Skeletal muscle tissue (tissue), 4 donors: ENCODE results near the gene ANKS1B. TPM values are rescaled to one million over a fixed set of nuclear protein-coding genes. Genes with fewer than 3 reads are reported as not detected.

Experiments
- H3K27ac ChIP-seq: one replicate; pipeline ENCODE4 v1.7.0; 2013; ENCODE audit warnings: mild to moderate bottlenecking, low read depth, low read length, inconsistent platforms
- H3K27me3 ChIP-seq, 3 donors: one replicate each; pipeline ENCODE4 v1.7.0; 2013; ENCODE audit warnings: low read length in 3 of 3; ENCODE audit not compliant: control insufficient read depth in 3 of 3, insufficient read depth in 3 of 3
- H3K36me3 ChIP-seq, 3 donors: one replicate each; pipeline ENCODE4 v1.7.0; 2013; ENCODE audit warnings: low read length in 3 of 3; ENCODE audit not compliant: control insufficient read depth in 3 of 3, insufficient read depth in 3 of 3
- H3K4me1 ChIP-seq, 3 donors: one replicate each; pipeline ENCODE4 v1.7.0; 2013; ENCODE audit warnings: low read length in 3 of 3, mild to moderate bottlenecking in 3 of 3; ENCODE audit not compliant: control insufficient read depth in 3 of 3, insufficient read depth in 3 of 3
- H3K4me3 ChIP-seq, 3 donors: one replicate each; pipeline ENCODE4 v1.7.0; 2013; ENCODE audit warnings: low read length in 3 of 3
- H3K9ac ChIP-seq, 3 donors: one replicate each; pipeline ENCODE4 v1.7.0; 2013; ENCODE audit warnings: low read length in 3 of 3, mild to moderate bottlenecking in 3 of 3, moderate library complexity in 2 of 3, low read depth in 1 of 3
- H3K9me3 ChIP-seq, 3 donors: one replicate each; pipeline ENCODE4 v1.7.0; 2013; ENCODE audit warnings: low read length in 3 of 3; ENCODE audit not compliant: control insufficient read depth in 3 of 3
- total RNA-seq: library from RNA; depleted of rRNA; stranded (reverse); fragments of >200 nt; gene quantifications from one replicate; pipeline ENCODE4 v1.2.3, GENCODE V29; 2014
- donor health status: Osteomylitis.

The ANKS1B gene
- total RNA-seq, 1 donor from 2014 or later, result 10.4 TPM

DNA sequence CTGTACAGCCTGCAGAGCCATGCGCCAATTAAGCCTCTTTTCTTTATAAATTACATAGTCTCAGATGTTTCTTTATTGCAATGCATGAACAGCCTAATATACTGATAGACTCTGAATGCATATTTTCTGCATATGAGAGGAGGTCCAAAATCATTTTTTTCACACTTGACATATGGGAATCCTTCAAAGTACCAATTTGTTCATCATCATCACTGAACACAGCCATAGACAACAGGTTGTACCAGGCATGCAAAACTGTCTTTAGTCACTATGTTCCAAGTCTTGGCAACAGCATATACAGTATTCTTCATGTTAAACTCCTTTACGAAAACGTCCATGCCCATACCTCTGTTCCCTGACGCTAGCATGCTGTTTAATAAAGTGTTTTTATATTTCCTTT, 807.9 kb downstream of the ANKS1B start:
- Histone ChIP-seq H3K36me3 (no peaks in the 10 kb centered on the region), H3K4me3 (no peak overlapping the region), H3K27ac (no peak overlapping the region), H3K27me3 (no peaks in the 10 kb centered on the region), H3K9me3 (no peaks in the 10 kb centered on the region), H3K9ac (no peak overlapping the region), H3K4me1 (no peaks in the 10 kb centered on the region)

DNA sequence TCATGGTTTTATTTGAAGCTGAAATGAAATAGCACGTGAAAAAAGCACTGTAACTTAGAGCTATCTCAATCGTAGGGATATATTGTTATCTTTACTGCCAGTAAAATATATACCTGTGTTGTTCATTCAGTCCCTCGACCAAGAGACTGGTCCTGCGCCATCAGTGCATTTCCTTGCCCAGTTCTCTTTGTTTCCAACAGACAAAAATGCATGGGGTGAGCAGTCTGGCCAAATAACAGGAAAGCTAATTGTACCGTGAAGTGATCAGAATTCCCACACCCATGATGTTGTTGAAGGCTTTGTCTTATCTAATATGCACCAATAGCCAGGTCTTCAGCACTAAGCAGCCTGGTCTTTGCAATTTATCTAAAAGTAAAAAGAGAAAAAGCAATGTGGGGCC, 814.3 kb downstream of the ANKS1B start:
- no peaks in the 10 kb centered on the region for H3K27me3 ChIP-seq
- H3K9me3 ChIP-seq, result no peaks in the 10 kb centered on the region
- no peaks in the 10 kb centered on the region for H3K36me3 ChIP-seq
- no peak overlapping the region for H3K9ac ChIP-seq
- H3K27ac ChIP-seq, result no peak overlapping the region
- no peak overlapping the region for H3K4me3 ChIP-seq
- no peaks in the 10 kb centered on the region for H3K4me1 ChIP-seq

DNA sequence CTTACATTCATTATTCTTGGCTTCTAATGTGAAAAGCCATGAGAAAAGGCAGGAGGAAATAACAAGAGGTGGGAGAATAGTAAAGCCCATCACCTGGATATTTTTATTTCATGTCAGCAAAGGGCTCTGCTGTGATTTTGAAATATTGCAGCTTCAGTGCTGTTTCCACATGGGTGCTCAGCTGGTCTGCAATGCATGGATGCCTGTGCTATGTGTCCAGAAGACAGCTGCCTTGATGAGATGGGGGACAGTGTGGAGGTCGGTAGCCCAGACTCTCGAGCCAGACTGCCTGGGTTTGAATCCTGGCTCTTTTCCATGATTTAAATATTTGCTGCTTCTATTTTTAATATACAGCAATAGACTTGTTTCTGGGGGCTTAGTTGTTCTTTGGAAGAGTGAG, 814.7 kb downstream of the ANKS1B start:
- Histone ChIP-seq H3K9ac (no peak overlapping the region), H3K27me3 (no peaks in the 10 kb centered on the region), H3K4me3 (no peak overlapping the region), H3K27ac (no peak overlapping the region), H3K4me1 (no peaks in the 10 kb centered on the region), H3K9me3 (no peaks in the 10 kb centered on the region), H3K36me3 (no peaks in the 10 kb centered on the region)

DNA sequence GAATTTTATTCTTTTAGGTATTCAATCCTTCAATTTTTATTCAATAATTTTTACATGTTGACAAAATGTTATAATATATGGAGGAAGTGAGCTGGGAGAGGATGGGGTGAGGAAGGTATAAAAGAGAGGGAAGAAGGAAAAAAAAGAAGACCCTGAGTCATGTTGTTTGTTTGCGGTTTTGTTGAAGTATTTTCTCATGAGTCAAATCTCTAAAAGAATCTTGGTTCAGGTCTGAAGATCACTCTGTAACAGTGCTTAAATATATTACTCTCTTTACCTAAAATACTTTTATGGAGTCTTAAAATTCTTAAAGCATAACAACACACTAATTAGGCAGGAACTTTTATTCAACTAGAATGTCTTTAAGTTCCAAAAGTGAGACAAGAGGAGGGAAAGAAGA, 826.8 kb downstream of the ANKS1B start:
- Histone ChIP-seq H3K36me3 (no peaks in the 10 kb centered on the region), H3K4me1 (no peaks in the 10 kb centered on the region), H3K9ac (no peak overlapping the region), H3K27ac (no peak overlapping the region), H3K9me3 (peaks cover 0 to 4% (median 4%) of the 10 kb centered on the region in 3 donors), H3K4me3 (no peak overlapping the region), H3K27me3 (no peaks in the 10 kb centered on the region)

DNA sequence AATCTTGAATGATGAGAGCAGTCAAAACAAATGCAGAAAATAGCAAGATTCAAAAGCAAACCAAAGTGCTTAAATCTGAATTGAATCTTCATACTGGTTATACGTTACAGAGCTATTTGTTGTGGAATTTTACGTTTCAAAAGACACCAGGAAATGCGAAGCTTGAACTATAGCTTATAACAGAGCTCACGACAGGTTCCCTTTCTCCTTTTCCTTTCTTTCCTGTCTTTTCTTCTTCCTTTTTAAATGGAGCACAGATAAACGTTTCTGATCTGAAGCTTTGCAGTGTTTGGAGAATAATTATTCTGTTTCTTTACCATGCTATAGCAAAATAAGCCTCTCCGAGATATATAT, 829.8 kb downstream of the ANKS1B start:
- no peaks in the 10 kb centered on the region for H3K9me3 ChIP-seq
- H3K9ac ChIP-seq, result no peak overlapping the region
- H3K27me3 ChIP-seq, result no peaks in the 10 kb centered on the region
- H3K4me1 ChIP-seq, result no peaks in the 10 kb centered on the region
- H3K27ac ChIP-seq, result no peak overlapping the region
- H3K4me3 ChIP-seq, result no peak overlapping the region
- no peaks in the 10 kb centered on the region for H3K36me3 ChIP-seq

DNA sequence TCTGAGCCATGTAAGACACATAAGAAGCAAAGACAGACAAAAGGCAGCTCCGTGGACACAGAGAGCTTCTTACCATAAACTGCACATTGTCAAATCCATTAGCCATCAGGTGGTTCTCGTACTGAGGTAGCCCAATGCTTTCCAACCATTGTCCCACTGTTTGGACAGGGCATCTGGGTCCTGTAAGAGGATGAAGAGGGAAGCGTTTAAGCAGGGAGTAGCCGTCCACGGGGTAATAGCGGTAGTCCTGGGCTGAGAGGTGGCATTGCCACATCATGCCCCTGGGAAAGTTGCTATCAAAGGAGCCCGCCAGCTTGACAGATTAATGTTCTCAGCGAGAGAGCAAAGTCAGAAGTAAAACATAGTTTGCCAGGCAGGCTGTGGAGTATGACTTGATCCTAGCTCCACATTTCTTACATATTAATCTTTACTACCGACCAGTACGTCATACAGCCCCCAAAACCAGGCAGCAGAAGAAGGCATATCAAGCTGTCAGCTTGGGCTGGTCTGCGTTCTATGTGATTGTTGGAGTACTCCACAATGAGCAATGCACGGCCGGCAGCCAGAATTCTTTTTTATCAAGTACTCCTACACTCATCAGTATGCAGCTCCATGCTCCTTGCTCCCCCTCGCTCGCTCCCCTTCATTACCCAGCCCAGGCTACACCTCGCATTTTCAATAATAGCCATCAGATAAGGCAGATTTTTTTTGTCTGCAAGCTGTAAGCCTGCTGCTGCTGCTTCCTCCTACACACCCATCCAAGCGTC, 830.3 kb downstream of the ANKS1B start:
- Histone ChIP-seq H3K4me3 (no peak overlapping the region), H3K27ac (no peak overlapping the region), H3K9me3 (no peaks in the 10 kb centered on the region), H3K27me3 (no peaks in the 10 kb centered on the region), H3K9ac (no peak overlapping the region), H3K4me1 (no peaks in the 10 kb centered on the region), H3K36me3 (no peaks in the 10 kb centered on the region)

DNA sequence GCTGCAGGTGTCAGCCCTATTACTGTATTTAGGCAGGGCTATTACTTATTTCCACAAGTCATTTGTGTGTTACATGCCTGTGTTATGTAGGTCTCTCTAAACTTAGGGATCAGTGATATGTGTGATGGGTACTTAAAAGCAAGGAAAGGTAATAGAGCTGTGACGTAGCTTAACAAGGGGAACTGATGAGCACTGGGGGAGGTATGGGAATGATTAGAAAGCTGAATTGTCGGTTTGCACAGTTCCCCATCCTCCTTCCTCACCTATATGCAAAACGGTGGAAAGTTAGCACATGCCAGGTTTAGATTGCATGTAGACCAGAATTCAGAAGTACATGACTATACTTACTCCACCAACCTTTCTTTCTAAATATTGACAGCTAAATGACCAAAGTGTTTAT, 831.4 kb downstream of the ANKS1B start:
- no peaks in the 10 kb centered on the region for H3K9me3 ChIP-seq
- no peak overlapping the region for H3K4me3 ChIP-seq
- no peaks in the 10 kb centered on the region for H3K4me1 ChIP-seq
- H3K27ac ChIP-seq, result no peak overlapping the region
- no peak overlapping the region for H3K9ac ChIP-seq
- H3K36me3 ChIP-seq, result no peaks in the 10 kb centered on the region
- H3K27me3 ChIP-seq, result no peaks in the 10 kb centered on the region

DNA sequence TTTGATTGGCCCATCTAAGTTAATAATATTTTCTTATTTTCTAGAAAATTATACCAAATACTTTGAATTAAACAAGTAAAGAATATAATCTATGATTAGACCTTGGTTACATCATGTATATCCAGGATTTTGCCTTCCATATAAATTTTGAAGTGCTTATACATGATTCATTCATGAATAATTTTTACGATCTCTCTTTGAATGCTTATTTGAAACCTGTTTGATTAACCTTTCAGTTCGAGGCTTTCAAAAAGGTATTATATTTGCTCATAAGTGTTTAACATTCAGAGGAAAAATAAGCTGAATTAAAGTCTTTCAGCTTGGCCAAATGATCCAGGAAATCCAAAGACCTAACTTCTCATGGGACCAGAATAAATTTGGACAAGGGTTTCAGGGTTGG, 832.4 kb downstream of the ANKS1B start:
- Histone ChIP-seq H3K27me3 (no peaks in the 10 kb centered on the region), H3K4me3 (no peak overlapping the region), H3K9me3 (no peaks in the 10 kb centered on the region), H3K27ac (no peak overlapping the region), H3K9ac (no peak overlapping the region), H3K4me1 (no peaks in the 10 kb centered on the region), H3K36me3 (no peaks in the 10 kb centered on the region)

DNA sequence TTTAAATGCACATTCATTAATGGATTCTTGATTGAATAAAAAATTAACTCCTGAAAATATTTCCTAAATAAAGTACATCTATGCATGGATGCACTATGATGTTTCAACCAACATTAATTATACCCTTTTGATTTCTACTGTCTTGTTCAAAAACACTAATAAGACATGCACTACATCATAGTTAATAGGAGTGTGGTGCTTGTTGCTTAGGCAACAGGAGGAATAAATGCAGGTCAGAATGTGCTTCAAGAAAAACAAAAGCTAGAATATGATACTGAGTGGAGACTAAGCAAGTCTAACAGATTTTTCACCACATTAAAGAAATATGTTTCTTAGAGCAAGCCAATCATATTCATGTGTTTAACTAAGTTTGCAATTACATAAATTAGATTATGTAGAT, 833.0 kb downstream of the ANKS1B start:
- Histone ChIP-seq H3K27ac (no peak overlapping the region), H3K27me3 (no peaks in the 10 kb centered on the region), H3K9me3 (no peaks in the 10 kb centered on the region), H3K4me3 (no peak overlapping the region), H3K4me1 (no peaks in the 10 kb centered on the region), H3K9ac (no peak overlapping the region), H3K36me3 (no peaks in the 10 kb centered on the region)

DNA sequence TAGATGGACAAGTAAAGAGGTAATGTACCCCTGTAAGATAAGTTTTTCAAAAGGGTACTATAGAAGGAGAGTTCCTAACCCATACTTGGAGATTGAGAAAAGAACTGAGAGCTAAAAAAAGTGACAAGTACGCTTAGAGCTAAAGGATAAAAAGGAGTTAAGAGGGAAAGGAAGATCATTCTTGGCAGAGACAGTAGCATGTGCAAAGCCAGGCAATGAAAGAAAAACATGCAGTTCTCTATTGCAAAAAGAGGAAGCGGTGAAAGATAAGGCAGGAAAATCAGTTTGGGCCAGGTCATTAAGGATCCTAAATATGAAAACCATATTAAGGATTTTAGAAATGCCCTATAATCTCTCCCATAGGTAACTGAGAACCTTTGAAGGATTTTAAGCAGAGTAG, 837.6 kb downstream of the ANKS1B start:
- H3K4me1 ChIP-seq, result no peaks in the 10 kb centered on the region
- no peak overlapping the region for H3K9ac ChIP-seq
- no peaks in the 10 kb centered on the region for H3K9me3 ChIP-seq
- H3K27me3 ChIP-seq, result no peaks in the 10 kb centered on the region
- H3K36me3 ChIP-seq, result no peaks in the 10 kb centered on the region
- no peak overlapping the region for H3K4me3 ChIP-seq
- no peak overlapping the region for H3K27ac ChIP-seq
